HEK293T (cell line): ENCODE measurements around the gene LRPAP1.

Source experiments
- CTCF ChIA-PET: fragments of 350-600 bp; formaldehyde crosslinking; extraction: SDS; loops from one replicate; lab custom pipeline; 2021; ENCODE audit warnings: antibody characterized with exemption, inconsistent platforms; lab: Yijun Ruan, JAX
- POLR2A ChIA-PET: fragments of 350-600 bp; formaldehyde crosslinking; extraction: SDS; loops from one replicate; lab custom pipeline; 2020; ENCODE audit warnings: antibody characterized with exemption, inconsistent platforms; lab: Yijun Ruan, JAX
- DNase-seq: peaks from one replicate; pipeline ENCODE4 v3.0.0; 2012; ENCODE audit warnings: mixed read lengths; ENCODE audit errors: extremely low spot score
- ARNT ChIP-seq: fragments of 450-650 bp; IDR thresholded peaks from 2 replicates; pipeline ENCODE4 v1.6.1; 2017; ENCODE audit warnings: mild to moderate bottlenecking
- BHLHE40 ChIP-seq: fragments of 450-650 bp; IDR thresholded peaks from 2 replicates; pipeline ENCODE4 v1.6.1; 2016; ENCODE audit warnings: mild to moderate bottlenecking, moderate library complexity, borderline replicate concordance
- CTBP1 ChIP-seq: fragments of 450-650 bp; IDR thresholded peaks from 2 replicates; pipeline ENCODE4 v1.6.1; 2016; ENCODE audit warnings: borderline replicate concordance
- ELF4 ChIP-seq: fragments of 450-650 bp; IDR thresholded peaks from 2 replicates; pipeline ENCODE4 v1.6.1; 2017; ENCODE audit warnings: antibody characterized with exemption
- FOXA1 ChIP-seq: fragments of 450-650 bp; IDR thresholded peaks from 2 replicates; pipeline ENCODE4 v1.6.1; 2016; ENCODE audit warnings: mild to moderate bottlenecking
- FOXK2 ChIP-seq: fragments of 450-650 bp; IDR thresholded peaks from 2 replicates; pipeline ENCODE4 v1.6.1; 2016; ENCODE audit warnings: mild to moderate bottlenecking
- FOXM1 ChIP-seq: fragments of 450-650 bp; IDR thresholded peaks from 2 replicates; pipeline ENCODE4 v1.6.1; 2017; ENCODE audit warnings: mild to moderate bottlenecking, borderline replicate concordance
- HDGF ChIP-seq: fragments of 450-650 bp; IDR thresholded peaks from 2 replicates; pipeline ENCODE4 v1.6.1; 2017; ENCODE audit warnings: antibody characterized with exemption, borderline replicate concordance
- L3MBTL2 ChIP-seq: fragments of 450-650 bp; conservative IDR thresholded peaks from 2 replicates; pipeline ENCODE4 v1.6.1; 2016; ENCODE audit warnings: mild to moderate bottlenecking
- LEF1 ChIP-seq: fragments of 450-650 bp; IDR thresholded peaks from 2 replicates; pipeline ENCODE4 v1.6.1; 2017; ENCODE audit warnings: mild to moderate bottlenecking, borderline replicate concordance
- NFRKB ChIP-seq: fragments of 450-650 bp; IDR thresholded peaks from 2 replicates; pipeline ENCODE4 v1.6.1; 2016; ENCODE audit warnings: mild to moderate bottlenecking, moderate library complexity
- SP1 ChIP-seq: fragments of 450-650 bp; IDR thresholded peaks from 2 replicates; pipeline ENCODE4 v1.6.1; 2017
- SUZ12 ChIP-seq: fragments of 450-650 bp; IDR thresholded peaks from 2 replicates; pipeline ENCODE4 v1.6.1; 2016; ENCODE audit warnings: mild to moderate bottlenecking
- TARDBP ChIP-seq: fragments of 450-650 bp; IDR thresholded peaks from 2 replicates; pipeline ENCODE4 v1.6.1; 2016
- ZNF384 ChIP-seq: fragments of 450-650 bp; IDR thresholded peaks from 2 replicates; pipeline ENCODE4 v1.6.1; 2016
- TF ChIP-seq, protein P1 (sequence below): fragments of 450-650 bp; IDR thresholded peaks from 2 replicates; pipeline ENCODE4 v1.6.1; 2016

Gene LRPAP1

DNA sequence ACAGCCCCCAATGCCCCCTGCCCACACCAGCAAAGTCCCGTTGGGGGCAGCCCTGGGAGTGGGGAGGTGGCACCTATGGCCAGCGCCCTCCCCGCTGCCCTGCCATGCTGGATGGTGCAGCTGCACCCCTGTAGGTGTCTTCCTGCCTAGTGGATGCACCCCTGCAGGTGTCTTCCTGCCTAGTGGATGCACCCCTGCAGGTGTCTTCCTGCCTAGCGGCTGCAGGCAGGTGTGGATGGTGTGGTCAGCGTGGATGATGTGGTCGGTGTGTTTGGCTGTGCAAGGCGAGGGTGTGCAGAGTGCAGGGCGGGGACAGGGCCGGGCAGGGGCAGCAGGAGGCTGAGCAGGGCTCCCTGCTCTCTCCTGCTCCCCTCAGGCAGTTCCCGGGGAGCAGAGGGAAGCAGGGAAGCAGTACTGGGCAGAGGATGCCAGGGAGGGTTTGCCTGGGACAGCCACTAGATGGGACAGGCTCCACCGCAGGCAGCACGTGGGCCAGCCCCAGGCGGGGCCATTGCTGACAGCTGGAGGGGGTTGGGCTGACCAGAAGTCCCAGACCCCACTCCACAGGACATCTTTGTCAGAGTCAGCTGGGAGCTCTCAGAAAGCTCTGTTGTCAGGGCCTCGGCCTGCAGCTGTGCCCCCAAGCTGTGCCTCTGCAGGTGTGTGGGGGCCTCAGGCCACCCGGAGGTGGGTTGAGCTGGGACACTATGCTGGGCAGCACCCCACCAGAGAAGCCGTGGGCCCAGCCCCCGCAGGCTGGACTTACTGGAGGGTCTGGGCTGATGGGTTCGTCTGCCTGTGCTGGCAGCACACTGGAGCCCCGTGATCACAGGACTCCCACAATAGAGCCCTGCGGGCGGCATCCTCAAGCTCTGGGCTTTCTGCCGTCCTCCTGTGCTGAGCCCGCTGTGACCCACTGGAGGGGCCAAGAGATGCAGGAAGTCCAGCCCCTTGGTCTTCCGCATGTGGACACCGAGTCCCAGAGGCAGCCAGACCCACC is 45.4 kb downstream of the LRPAP1 start:
- no peak for DNase-seq
- ChIA-PET CTCF (no interaction called here), POLR2A (no interaction called here)
- TF ChIP-seq FOXA1 (no peak), BHLHE40 (no peak), HDGF (no peak), FOXK2 (no peak)

DNA sequence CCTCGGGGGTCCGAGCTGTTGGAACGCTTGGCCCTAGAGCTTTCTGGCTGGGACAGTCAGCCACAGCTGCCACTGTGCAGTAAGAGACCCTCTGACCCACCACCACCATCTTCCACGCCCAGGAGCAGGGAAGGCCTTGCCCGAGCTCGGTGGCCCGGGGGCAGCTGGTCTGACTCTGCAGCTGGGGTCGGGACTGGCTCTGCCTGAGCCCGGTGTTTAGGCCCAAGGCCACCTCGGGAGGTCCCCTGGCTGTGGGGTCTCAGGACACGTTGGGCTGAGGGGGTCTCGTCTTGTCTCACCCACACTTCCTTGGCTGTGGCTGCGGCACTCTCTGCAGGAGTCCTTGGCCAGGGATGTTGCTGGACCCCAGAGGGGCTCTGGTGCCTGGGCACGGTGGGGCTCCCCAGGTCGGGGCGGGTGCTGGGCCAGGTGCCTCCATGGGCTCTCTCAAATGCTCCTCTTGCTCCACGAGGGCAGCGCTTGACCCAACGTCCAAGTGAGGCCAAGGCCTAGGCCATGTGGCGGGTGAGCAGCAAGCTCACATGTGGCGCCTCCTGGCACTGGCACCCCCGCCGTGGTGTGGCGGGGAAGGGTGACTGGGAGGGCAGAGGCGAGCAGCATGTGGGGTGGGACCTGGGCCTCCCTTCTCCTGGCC is 46.2 kb downstream of the LRPAP1 start:
- no peak for DNase-seq
- ChIA-PET POLR2A (no interaction called here), CTCF (no interaction called here)
- no peak for TF ChIP-seq TARDBP
- TF ChIP-seq LEF1: no peak
- TF ChIP-seq FOXA1: no peak
- TF ChIP-seq CTBP1: no peak
- no peak for TF ChIP-seq HDGF
- TF ChIP-seq, protein P1, sequence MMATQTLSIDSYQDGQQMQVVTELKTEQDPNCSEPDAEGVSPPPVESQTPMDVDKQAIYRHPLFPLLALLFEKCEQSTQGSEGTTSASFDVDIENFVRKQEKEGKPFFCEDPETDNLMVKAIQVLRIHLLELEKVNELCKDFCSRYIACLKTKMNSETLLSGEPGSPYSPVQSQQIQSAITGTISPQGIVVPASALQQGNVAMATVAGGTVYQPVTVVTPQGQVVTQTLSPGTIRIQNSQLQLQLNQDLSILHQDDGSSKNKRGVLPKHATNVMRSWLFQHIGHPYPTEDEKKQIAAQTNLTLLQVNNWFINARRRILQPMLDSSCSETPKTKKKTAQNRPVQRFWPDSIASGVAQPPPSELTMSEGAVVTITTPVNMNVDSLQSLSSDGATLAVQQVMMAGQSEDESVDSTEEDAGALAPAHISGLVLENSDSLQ: no peak
- no peak for TF ChIP-seq SP1
- TF ChIP-seq SUZ12: no peak
- no peak for TF ChIP-seq ARNT
- TF ChIP-seq FOXM1: no peak
- no peak for TF ChIP-seq ELF4
- TF ChIP-seq L3MBTL2: no peak
- TF ChIP-seq ZNF384: no peak
- no peak for TF ChIP-seq FOXK2
- TF ChIP-seq NFRKB: no peak
- no peak for TF ChIP-seq BHLHE40

DNA sequence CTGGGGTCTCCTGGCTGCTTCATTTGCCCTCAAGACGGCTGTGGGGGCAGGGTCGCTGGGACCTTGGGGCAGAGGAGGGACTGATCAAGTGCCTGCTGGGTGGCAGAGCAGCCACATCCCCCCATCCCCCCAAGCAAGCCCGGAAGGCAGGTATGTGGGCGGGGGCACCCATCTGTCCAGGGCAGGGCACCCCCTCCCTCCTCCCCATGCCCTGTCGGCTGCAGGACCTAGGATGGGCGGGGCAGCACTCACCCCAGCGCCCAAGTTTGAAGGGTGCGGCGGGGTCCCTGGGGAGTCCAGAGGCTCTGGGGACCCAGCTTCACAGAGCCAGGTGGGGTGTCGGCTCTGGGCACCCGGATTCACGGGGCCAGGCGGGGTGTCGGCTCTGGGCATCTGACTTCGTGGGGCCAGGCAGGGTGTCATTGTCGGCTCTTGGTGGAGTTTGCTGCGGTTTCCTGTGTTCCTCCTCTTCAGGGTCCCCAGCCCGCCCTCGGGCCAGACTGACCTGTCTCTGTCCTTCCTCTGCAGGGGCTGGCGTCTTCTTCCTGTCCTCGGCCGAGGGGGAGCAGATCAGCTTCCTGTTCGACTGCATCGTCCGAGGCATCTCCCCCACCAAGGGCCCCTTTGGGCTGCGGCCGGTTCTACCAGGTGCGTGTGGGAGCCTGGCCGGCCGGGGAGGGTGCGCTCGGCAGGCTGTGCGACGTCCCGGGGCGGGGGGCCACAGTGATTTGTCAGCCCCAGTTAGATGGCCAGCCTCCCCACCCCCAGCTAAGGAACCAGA is 47.0 kb downstream of the LRPAP1 start:
- POLR2A ChIA-PET: no interaction called here
- DNase-seq: no peak
- CTCF ChIA-PET: no interaction called here
- TF ChIP-seq FOXK2 (no peak), HDGF (no peak), TARDBP (no peak), LEF1 (no peak), NFRKB (no peak), FOXA1 (no peak), SP1 (no peak), FOXM1 (no peak), ARNT (no peak), L3MBTL2 (no peak), CTBP1 (no peak), ZNF384 (no peak), SUZ12 (no peak), ELF4 (no peak), BHLHE40 (no peak)
- TF ChIP-seq, protein P1: no peak

DNA sequence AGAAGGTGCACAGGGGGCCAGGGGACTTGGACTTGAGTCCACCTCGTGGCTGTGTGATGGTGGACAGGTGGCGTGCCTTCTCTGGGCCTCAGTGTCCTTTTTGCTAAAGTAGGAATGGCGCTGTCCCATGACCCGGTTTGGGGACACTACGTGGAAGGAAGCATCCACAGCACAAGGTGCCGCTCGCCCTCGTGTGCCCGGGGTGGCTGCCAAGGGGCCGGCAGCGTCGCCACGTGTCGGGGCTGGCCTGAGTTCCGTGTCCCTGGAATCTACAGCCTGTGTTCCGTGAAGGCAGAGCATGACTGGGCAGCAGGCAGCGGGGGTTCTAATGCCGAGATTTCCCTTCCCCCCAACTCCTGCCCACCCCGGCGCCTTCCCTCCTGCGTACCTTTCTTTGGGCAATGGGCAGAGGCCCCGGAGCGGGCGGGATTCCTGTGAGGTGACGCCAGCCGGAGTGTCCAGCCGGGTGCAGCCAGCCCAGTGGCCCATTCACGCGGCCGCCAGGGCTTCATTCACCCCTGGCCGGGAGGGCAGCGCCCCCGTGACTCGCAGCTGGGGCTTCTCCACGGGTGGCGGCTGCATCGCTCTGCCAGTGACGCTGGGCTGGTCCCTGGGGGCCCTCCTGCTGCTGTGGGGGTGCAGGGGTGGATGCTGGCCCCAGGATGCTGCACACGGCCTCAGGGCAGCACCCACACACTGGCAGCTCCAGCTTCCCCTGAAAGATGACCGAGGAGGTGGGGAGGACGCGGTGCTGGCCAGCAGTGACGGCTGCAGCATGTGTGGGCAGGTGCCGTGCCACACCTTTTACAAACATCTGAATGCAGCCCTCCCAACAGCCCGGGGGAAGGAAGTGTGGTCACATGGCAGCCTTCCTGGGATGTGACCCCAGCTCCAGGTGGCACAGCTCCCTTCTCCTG is 47.9 kb downstream of the LRPAP1 start:
- no peak for DNase-seq
- CTCF ChIA-PET: no interaction called here
- TF ChIP-seq, protein P1: no peak
- TF ChIP-seq NFRKB: no peak
- TF ChIP-seq ARNT: no peak
- no peak for TF ChIP-seq BHLHE40
- TF ChIP-seq CTBP1: no peak
- TF ChIP-seq L3MBTL2: no peak
- TF ChIP-seq FOXM1: no peak
- no peak for TF ChIP-seq SUZ12
- no peak for TF ChIP-seq ZNF384
- no peak for TF ChIP-seq TARDBP
- TF ChIP-seq FOXA1: no peak
- TF ChIP-seq HDGF: no peak
- no peak for TF ChIP-seq ELF4
- TF ChIP-seq SP1: no peak
- POLR2A ChIA-PET: no interaction called here
